Gastrocnemius medialis (tissue), 4 donors: Measurements from ENCODE around the gene POLDIP3.
A peak's percentile ranks its signal among the peaks of the same experiment; 100 is the strongest.

Experiments used
- CTCF ChIP-seq, 5 experiments: fragments of 450-650 bp in 3 of 5; fragments of 200-600 bp in 2 of 5; sonication (generic) in 2 of 5; IDR thresholded peaks in 4 of 5; conservative IDR thresholded peaks in 1 of 5; 1 replicate in 4 of 5; 2 replicates in 1 of 5; pipeline ENCODE4 v1.5.1; 2016 to 2019; ENCODE audit warnings: antibody characterized with exemption in 5 of 5, mild to moderate bottlenecking in 3 of 5, moderate library complexity in 3 of 5
- POLR2A ChIP-seq, 2 donors: fragments of 450-650 bp; IDR thresholded peaks; one replicate each; pipeline ENCODE4 v1.6.1; 2017; ENCODE audit warnings: antibody characterized with exemption in 2 of 2, mild to moderate bottlenecking in 2 of 2, moderate library complexity in 2 of 2

GRCh38 chr22:42614312-42615091, at the start of gene POLDIP3:
- peak; percentile 36 to 86 for TF ChIP-seq POLR2A (IDR thresholded peaks at IDR 0.05)
- TF ChIP-seq CTCF (IDR thresholded peaks at IDR 0.05 in 4 of 5, conservative IDR thresholded peaks at IDR 0.05 in 1 of 5), result peak; percentile 25 to 58 (median 42)
